Liver (tissue), 3 donors: ENCODE results near the gene L3HYPDH.

Experiments
- FOXA2 ChIP-seq: IDR thresholded peaks from 2 replicates; pipeline ENCODE4 v1.6.1; 2016; ENCODE audit warnings: antibody characterized with exemption
- HNF4A ChIP-seq, 2 donors: conservative IDR thresholded peaks; 2 replicates each; pipeline ENCODE4 v1.6.1; 2016; ENCODE audit warnings: antibody characterized with exemption in 2 of 2, mild to moderate bottlenecking in 2 of 2
- HNF4G ChIP-seq: IDR thresholded peaks from 2 replicates; pipeline ENCODE4 v1.6.1; 2016; ENCODE audit warnings: antibody characterized with exemption
- RXRA ChIP-seq, 2 donors: IDR thresholded peaks; 2 replicates each; pipeline ENCODE4 v1.6.1; 2017 to 2018; ENCODE audit warnings: antibody characterized with exemption in 2 of 2, mild to moderate bottlenecking in 1 of 2
- SP1 ChIP-seq: IDR thresholded peaks from 2 replicates; pipeline ENCODE4 v1.6.1; 2018; ENCODE audit warnings: antibody characterized with exemption, mild to moderate bottlenecking
- TAF1 ChIP-seq: conservative IDR thresholded peaks from 2 replicates; pipeline ENCODE4 v1.6.1; 2016; ENCODE audit warnings: antibody characterized with exemption, mild to moderate bottlenecking
- YY1 ChIP-seq: IDR thresholded peaks from 2 replicates; pipeline ENCODE4 v1.6.1; 2016; ENCODE audit warnings: antibody characterized with exemption, mild to moderate bottlenecking
- TF ChIP-seq, protein P1 (sequence below): IDR thresholded peaks from 2 replicates; pipeline ENCODE4 v1.6.1; 2016; ENCODE audit warnings: antibody characterized with exemption
- TF ChIP-seq, protein P2 (sequence below): fragments of 150-350 bp; IDR thresholded peaks from 2 replicates; pipeline ENCODE4 v1.5.1; 2017; ENCODE audit warnings: improper control_type of control experiment, low read depth, low read length; ENCODE audit not compliant: missing input control
- TF ChIP-seq, protein P3 (sequence below): IDR thresholded peaks from 2 replicates; pipeline ENCODE4 v1.6.1; 2016; ENCODE audit warnings: antibody characterized with exemption
- TF ChIP-seq, protein P4 (sequence below): IDR thresholded peaks from 2 replicates; pipeline ENCODE4 v1.6.1; 2016; ENCODE audit warnings: antibody characterized with exemption, mild to moderate bottlenecking
- donor health status: healthy.
- donor health status: healthy.

DNA sequence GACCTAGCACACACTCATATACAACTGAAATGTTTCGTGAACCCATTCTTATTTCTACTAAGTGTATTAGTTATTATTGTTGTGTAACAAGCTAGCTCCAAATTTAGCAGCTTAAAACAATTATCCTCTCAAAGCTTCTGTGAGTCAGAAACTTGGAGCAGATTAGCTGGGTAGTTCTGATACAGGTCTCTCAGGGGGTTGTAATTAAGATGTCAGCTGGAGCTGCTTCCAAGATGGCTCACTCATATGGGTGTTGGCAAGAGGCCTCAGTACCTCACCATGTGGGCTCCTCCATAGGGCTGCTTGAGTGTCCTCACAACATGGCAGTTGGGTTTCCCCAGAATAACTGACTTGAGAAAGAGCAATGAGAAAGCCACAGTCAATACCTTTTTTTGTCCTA is 28.8 kb downstream of the L3HYPDH start:
- no peak for TF ChIP-seq YY1
- TF ChIP-seq, protein P1, sequence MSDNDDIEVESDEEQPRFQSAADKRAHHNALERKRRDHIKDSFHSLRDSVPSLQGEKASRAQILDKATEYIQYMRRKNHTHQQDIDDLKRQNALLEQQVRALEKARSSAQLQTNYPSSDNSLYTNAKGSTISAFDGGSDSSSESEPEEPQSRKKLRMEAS, result no peak
- TF ChIP-seq, protein P2, sequence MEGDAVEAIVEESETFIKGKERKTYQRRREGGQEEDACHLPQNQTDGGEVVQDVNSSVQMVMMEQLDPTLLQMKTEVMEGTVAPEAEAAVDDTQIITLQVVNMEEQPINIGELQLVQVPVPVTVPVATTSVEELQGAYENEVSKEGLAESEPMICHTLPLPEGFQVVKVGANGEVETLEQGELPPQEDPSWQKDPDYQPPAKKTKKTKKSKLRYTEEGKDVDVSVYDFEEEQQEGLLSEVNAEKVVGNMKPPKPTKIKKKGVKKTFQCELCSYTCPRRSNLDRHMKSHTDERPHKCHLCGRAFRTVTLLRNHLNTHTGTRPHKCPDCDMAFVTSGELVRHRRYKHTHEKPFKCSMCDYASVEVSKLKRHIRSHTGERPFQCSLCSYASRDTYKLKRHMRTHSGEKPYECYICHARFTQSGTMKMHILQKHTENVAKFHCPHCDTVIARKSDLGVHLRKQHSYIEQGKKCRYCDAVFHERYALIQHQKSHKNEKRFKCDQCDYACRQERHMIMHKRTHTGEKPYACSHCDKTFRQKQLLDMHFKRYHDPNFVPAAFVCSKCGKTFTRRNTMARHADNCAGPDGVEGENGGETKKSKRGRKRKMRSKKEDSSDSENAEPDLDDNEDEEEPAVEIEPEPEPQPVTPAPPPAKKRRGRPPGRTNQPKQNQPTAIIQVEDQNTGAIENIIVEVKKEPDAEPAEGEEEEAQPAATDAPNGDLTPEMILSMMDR, result no peak
- no peak for TF ChIP-seq FOXA2
- TF ChIP-seq, protein P3, sequence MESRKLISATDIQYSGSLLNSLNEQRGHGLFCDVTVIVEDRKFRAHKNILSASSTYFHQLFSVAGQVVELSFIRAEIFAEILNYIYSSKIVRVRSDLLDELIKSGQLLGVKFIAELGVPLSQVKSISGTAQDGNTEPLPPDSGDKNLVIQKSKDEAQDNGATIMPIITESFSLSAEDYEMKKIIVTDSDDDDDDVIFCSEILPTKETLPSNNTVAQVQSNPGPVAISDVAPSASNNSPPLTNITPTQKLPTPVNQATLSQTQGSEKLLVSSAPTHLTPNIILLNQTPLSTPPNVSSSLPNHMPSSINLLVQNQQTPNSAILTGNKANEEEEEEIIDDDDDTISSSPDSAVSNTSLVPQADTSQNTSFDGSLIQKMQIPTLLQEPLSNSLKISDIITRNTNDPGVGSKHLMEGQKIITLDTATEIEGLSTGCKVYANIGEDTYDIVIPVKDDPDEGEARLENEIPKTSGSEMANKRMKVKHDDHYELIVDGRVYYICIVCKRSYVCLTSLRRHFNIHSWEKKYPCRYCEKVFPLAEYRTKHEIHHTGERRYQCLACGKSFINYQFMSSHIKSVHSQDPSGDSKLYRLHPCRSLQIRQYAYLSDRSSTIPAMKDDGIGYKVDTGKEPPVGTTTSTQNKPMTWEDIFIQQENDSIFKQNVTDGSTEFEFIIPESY, result no peak
- TF ChIP-seq SP1, result no peak
- TF ChIP-seq, protein P4, sequence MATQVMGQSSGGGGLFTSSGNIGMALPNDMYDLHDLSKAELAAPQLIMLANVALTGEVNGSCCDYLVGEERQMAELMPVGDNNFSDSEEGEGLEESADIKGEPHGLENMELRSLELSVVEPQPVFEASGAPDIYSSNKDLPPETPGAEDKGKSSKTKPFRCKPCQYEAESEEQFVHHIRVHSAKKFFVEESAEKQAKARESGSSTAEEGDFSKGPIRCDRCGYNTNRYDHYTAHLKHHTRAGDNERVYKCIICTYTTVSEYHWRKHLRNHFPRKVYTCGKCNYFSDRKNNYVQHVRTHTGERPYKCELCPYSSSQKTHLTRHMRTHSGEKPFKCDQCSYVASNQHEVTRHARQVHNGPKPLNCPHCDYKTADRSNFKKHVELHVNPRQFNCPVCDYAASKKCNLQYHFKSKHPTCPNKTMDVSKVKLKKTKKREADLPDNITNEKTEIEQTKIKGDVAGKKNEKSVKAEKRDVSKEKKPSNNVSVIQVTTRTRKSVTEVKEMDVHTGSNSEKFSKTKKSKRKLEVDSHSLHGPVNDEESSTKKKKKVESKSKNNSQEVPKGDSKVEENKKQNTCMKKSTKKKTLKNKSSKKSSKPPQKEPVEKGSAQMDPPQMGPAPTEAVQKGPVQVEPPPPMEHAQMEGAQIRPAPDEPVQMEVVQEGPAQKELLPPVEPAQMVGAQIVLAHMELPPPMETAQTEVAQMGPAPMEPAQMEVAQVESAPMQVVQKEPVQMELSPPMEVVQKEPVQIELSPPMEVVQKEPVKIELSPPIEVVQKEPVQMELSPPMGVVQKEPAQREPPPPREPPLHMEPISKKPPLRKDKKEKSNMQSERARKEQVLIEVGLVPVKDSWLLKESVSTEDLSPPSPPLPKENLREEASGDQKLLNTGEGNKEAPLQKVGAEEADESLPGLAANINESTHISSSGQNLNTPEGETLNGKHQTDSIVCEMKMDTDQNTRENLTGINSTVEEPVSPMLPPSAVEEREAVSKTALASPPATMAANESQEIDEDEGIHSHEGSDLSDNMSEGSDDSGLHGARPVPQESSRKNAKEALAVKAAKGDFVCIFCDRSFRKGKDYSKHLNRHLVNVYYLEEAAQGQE, result no peak
- no peak for TF ChIP-seq HNF4A (conservative IDR thresholded peaks at IDR 0.05)
- no peak for TF ChIP-seq RXRA (IDR thresholded peaks at IDR 0.05)
- no peak for TF ChIP-seq TAF1
- no peak for TF ChIP-seq HNF4G
